Umbilical cord (tissue), 2 donors: ENCODE results near the gene SORCS3. TPM values are rescaled to one million over a fixed set of nuclear protein-coding genes. Genes with fewer than 3 reads are reported as not detected.

Experiments
- DNase-seq: peaks from one replicate; pipeline ENCODE4 v3.0.0-alpha.2; 2015; ENCODE audit warnings: low spot score
- total RNA-seq: library from RNA; depleted of rRNA; stranded (reverse); fragments of >200 nt; gene quantifications from one replicate; pipeline ENCODE4 v1.2.3, GENCODE V29; 2014; ENCODE audit warnings: low replicate concordance; ENCODE audit not compliant: insufficient read depth

The SORCS3 gene
- total RNA-seq, 1 donor from 2014 or later, result 0.48 TPM

GRCh38 chr10:105183536-105183935 is 542.4 kb downstream of the SORCS3 start:
- no peak for DNase-seq

- no peak for DNase-seq
Measured at GRCh38 chr10:105185161-105185560, 544.1 kb downstream of the SORCS3 start.

GRCh38 chr10:105187243-105187642 is 546.2 kb downstream of the SORCS3 start:
- DNase-seq, result no peak

- DNase-seq, result peak; percentile 25
Measured at GRCh38 chr10:105188737-105189462, 547.8 kb downstream of the SORCS3 start.

GRCh38 chr10:105189463-105189800 is 548.3 kb downstream of the SORCS3 start:
- no peak for DNase-seq

GRCh38 chr10:105192146-105192545 is 551.1 kb downstream of the SORCS3 start:
- DNase-seq, result no peak

GRCh38 chr10:105192861-105193260 is 551.8 kb downstream of the SORCS3 start:
- DNase-seq, result no peak

- DNase-seq, result no peak
Measured at GRCh38 chr10:105195831-105196230, 554.7 kb downstream of the SORCS3 start.

- no peak for DNase-seq
Measured at GRCh38 chr10:105197598-105198364, 556.7 kb downstream of the SORCS3 start.

GRCh38 chr10:105206616-105207015 is 565.5 kb downstream of the SORCS3 start:
- DNase-seq, result no peak

- DNase-seq, result no peak
Measured at GRCh38 chr10:105207476-105207995, 566.4 kb downstream of the SORCS3 start.

GRCh38 chr10:105210546-105210945 is 569.5 kb downstream of the SORCS3 start:
- DNase-seq, result no peak

GRCh38 chr10:105237685-105238084 is 596.6 kb downstream of the SORCS3 start:
- DNase-seq, result no peak

GRCh38 chr10:105239311-105240219 is 598.5 kb downstream of the SORCS3 start:
- no peak for DNase-seq

GRCh38 chr10:105241254-105241653 is 600.2 kb downstream of the SORCS3 start:
- no peak for DNase-seq

- no peak for DNase-seq
Measured at GRCh38 chr10:105243381-105243780, 602.3 kb downstream of the SORCS3 start.

- DNase-seq, result no peak
Measured at GRCh38 chr10:105243825-105244224, 602.7 kb downstream of the SORCS3 start.

GRCh38 chr10:105247831-105248499 is 606.9 kb downstream of the SORCS3 start:
- DNase-seq, result no peak

GRCh38 chr10:105252911-105253310 is 611.8 kb downstream of the SORCS3 start:
- DNase-seq, result no peak

GRCh38 chr10:105253515-105254212 is 612.6 kb downstream of the SORCS3 start:
- DNase-seq, result no peak
